ENCODE results near the gene E2F4. TPM values are rescaled to one million over a fixed set of nuclear protein-coding genes. Genes with fewer than 3 reads are reported as not detected.

E2F4 gene
- total and polyA plus RNA-seq, 2 donors, result 46.9 to 47.7 TPM

GRCh38 chr16:67233596-67233995 is 41.6 kb downstream of the E2F4 start:
- 90% methylated on average over 7 of the region's 7 CpGs for WGBS
- H3K9me3 ChIP-seq (ENCODE audit: control insufficient read depth in 2 of 2, insufficient read depth in 1 of 2, low read length in 1 of 2), result peaks cover 0 to 1% of the 10 kb centered on the region in 2 donors
- no peak overlapping the region for H3K27ac ChIP-seq (ENCODE audit: low read depth in 1 of 2, low read length in 1 of 2)
- no peak for DNase-seq (ENCODE audit: low read depth in 6 of 9, low spot score in 9 of 9)
- peaks cover 48 to 74% of the 10 kb centered on the region in 2 donors for H3K36me3 ChIP-seq (ENCODE audit: control insufficient read depth in 2 of 2, insufficient read depth in 2 of 2, low read length in 1 of 2)
- H3K4me3 ChIP-seq (ENCODE audit: low read length in 2 of 2), result no peak overlapping the region
- no peaks in the 10 kb centered on the region for H3K27me3 ChIP-seq (ENCODE audit: control insufficient read depth in 2 of 2, insufficient read depth in 1 of 2, low read length in 1 of 2)
- no peaks in the 10 kb centered on the region for H3K4me1 ChIP-seq (ENCODE audit: control insufficient read depth in 2 of 2, insufficient read depth in 2 of 2, low read length in 2 of 2)

GRCh38 chr16:67234180-67234597 is 42.2 kb downstream of the E2F4 start:
- Histone ChIP-seq H3K4me3 (ENCODE audit: low read length in 2 of 2) (no peak overlapping the region), H3K27ac (ENCODE audit: low read depth in 1 of 2, low read length in 1 of 2) (no peak overlapping the region), H3K36me3 (ENCODE audit: control insufficient read depth in 2 of 2, insufficient read depth in 2 of 2, low read length in 1 of 2) (peaks cover 45 to 68% of the 10 kb centered on the region in 2 donors), H3K9me3 (ENCODE audit: control insufficient read depth in 2 of 2, insufficient read depth in 1 of 2, low read length in 1 of 2) (peaks cover 0 to 1% of the 10 kb centered on the region in 2 donors), H3K4me1 (ENCODE audit: control insufficient read depth in 2 of 2, insufficient read depth in 2 of 2, low read length in 2 of 2) (no peaks in the 10 kb centered on the region), H3K27me3 (ENCODE audit: control insufficient read depth in 2 of 2, insufficient read depth in 1 of 2, low read length in 1 of 2) (no peaks in the 10 kb centered on the region)
- 96% methylated on average over 10 of the region's 10 CpGs for WGBS
- DNase-seq (ENCODE audit: low read depth in 6 of 9, low spot score in 9 of 9), result no peak

- Histone ChIP-seq H3K4me3 (ENCODE audit: low read length in 2 of 2) (no peak overlapping the region), H3K27me3 (ENCODE audit: control insufficient read depth in 2 of 2, insufficient read depth in 1 of 2, low read length in 1 of 2) (no peaks in the 10 kb centered on the region), H3K4me1 (ENCODE audit: control insufficient read depth in 2 of 2, insufficient read depth in 2 of 2, low read length in 2 of 2) (no peaks in the 10 kb centered on the region), H3K36me3 (ENCODE audit: control insufficient read depth in 2 of 2, insufficient read depth in 2 of 2, low read length in 1 of 2) (peaks cover 27 to 50% of the 10 kb centered on the region in 2 donors), H3K27ac (ENCODE audit: low read depth in 1 of 2, low read length in 1 of 2) (no peak overlapping the region), H3K9me3 (ENCODE audit: control insufficient read depth in 2 of 2, insufficient read depth in 1 of 2, low read length in 1 of 2) (peaks cover 0 to 1% of the 10 kb centered on the region in 2 donors)
- no peak for DNase-seq (ENCODE audit: low read depth in 6 of 9, low spot score in 9 of 9)
- WGBS, result 96% methylated on average over 17 of the region's 17 CpGs
Measured at GRCh38 chr16:67235816-67236562, 44.0 kb downstream of the E2F4 start.

GRCh38 chr16:67236563-67237395 is 44.8 kb downstream of the E2F4 start:
- no peaks in the 10 kb centered on the region for H3K27me3 ChIP-seq (ENCODE audit: control insufficient read depth in 2 of 2, insufficient read depth in 1 of 2, low read length in 1 of 2)
- H3K4me3 ChIP-seq (ENCODE audit: low read length in 2 of 2), result no peak overlapping the region
- H3K27ac ChIP-seq (ENCODE audit: low read depth in 1 of 2, low read length in 1 of 2), result no peak overlapping the region
- no peak for DNase-seq (ENCODE audit: low read depth in 6 of 9, low spot score in 9 of 9)
- whole genome bisulfite sequencing, result 96% methylated on average over 50 of the region's 50 CpGs
- H3K36me3 ChIP-seq (ENCODE audit: control insufficient read depth in 2 of 2, insufficient read depth in 2 of 2, low read length in 1 of 2), result peaks cover 19 to 42% of the 10 kb centered on the region in 2 donors
- H3K4me1 ChIP-seq (ENCODE audit: control insufficient read depth in 2 of 2, insufficient read depth in 2 of 2, low read length in 2 of 2), result no peaks in the 10 kb centered on the region
- peaks cover 0 to 1% of the 10 kb centered on the region in 2 donors for H3K9me3 ChIP-seq (ENCODE audit: control insufficient read depth in 2 of 2, insufficient read depth in 1 of 2, low read length in 1 of 2)

GRCh38 chr16:67237396-67238277 is 45.7 kb downstream of the E2F4 start:
- no peak for DNase-seq (ENCODE audit: low read depth in 6 of 9, low spot score in 9 of 9)
- Histone ChIP-seq H3K4me1 (ENCODE audit: control insufficient read depth in 2 of 2, insufficient read depth in 2 of 2, low read length in 2 of 2) (no peaks in the 10 kb centered on the region), H3K36me3 (ENCODE audit: control insufficient read depth in 2 of 2, insufficient read depth in 2 of 2, low read length in 1 of 2) (peaks cover 17 to 38% of the 10 kb centered on the region in 2 donors), H3K9me3 (ENCODE audit: control insufficient read depth in 2 of 2, insufficient read depth in 1 of 2, low read length in 1 of 2) (peaks cover 0 to 1% of the 10 kb centered on the region in 2 donors), H3K4me3 (ENCODE audit: low read length in 2 of 2) (no peak overlapping the region), H3K27ac (ENCODE audit: low read depth in 1 of 2, low read length in 1 of 2) (no peak overlapping the region), H3K27me3 (ENCODE audit: control insufficient read depth in 2 of 2, insufficient read depth in 1 of 2, low read length in 1 of 2) (no peaks in the 10 kb centered on the region)
- WGBS, result 98% methylated on average over 16 of the region's 16 CpGs

- H3K27me3 ChIP-seq (ENCODE audit: control insufficient read depth in 2 of 2, insufficient read depth in 1 of 2, low read length in 1 of 2), result no peaks in the 10 kb centered on the region
- no peak for DNase-seq (ENCODE audit: low read depth in 6 of 9, low spot score in 9 of 9)
- H3K4me1 ChIP-seq (ENCODE audit: control insufficient read depth in 2 of 2, insufficient read depth in 2 of 2, low read length in 2 of 2), result no peaks in the 10 kb centered on the region
- WGBS, result 96% methylated on average over 3 of the region's 3 CpGs
- peaks cover 0 to 1% of the 10 kb centered on the region in 2 donors for H3K9me3 ChIP-seq (ENCODE audit: control insufficient read depth in 2 of 2, insufficient read depth in 1 of 2, low read length in 1 of 2)
- H3K36me3 ChIP-seq (ENCODE audit: control insufficient read depth in 2 of 2, insufficient read depth in 2 of 2, low read length in 1 of 2), result peaks cover 17 to 38% of the 10 kb centered on the region in 2 donors
- H3K4me3 ChIP-seq (ENCODE audit: low read length in 2 of 2), result no peak overlapping the region
- H3K27ac ChIP-seq (ENCODE audit: low read depth in 1 of 2, low read length in 1 of 2), result no peak overlapping the region
Measured at GRCh38 chr16:67238278-67238575, 46.3 kb downstream of the E2F4 start.

GRCh38 chr16:67238806-67239470 is 47.0 kb downstream of the E2F4 start:
- Histone ChIP-seq H3K4me3 (ENCODE audit: low read length in 2 of 2) (no peak overlapping the region), H3K36me3 (ENCODE audit: control insufficient read depth in 2 of 2, insufficient read depth in 2 of 2, low read length in 1 of 2) (peaks cover 17 to 34% of the 10 kb centered on the region in 2 donors), H3K4me1 (ENCODE audit: control insufficient read depth in 2 of 2, insufficient read depth in 2 of 2, low read length in 2 of 2) (peaks cover 0 to 4% of the 10 kb centered on the region in 2 donors), H3K9me3 (ENCODE audit: control insufficient read depth in 2 of 2, insufficient read depth in 1 of 2, low read length in 1 of 2) (peaks cover 0 to 1% of the 10 kb centered on the region in 2 donors), H3K27me3 (ENCODE audit: control insufficient read depth in 2 of 2, insufficient read depth in 1 of 2, low read length in 1 of 2) (no peaks in the 10 kb centered on the region), H3K27ac (ENCODE audit: low read depth in 1 of 2, low read length in 1 of 2) (no peak overlapping the region)
- 97% methylated on average over 9 of the region's 9 CpGs for WGBS
- DNase-seq (ENCODE audit: low read depth in 6 of 9, low spot score in 9 of 9), result no peak

GRCh38 chr16:67240506-67240905 is 48.6 kb downstream of the E2F4 start:
- peaks cover 0 to 1% of the 10 kb centered on the region in 2 donors for H3K9me3 ChIP-seq (ENCODE audit: control insufficient read depth in 2 of 2, insufficient read depth in 1 of 2, low read length in 1 of 2)
- 93% methylated on average over 4 of the region's 4 CpGs for WGBS
- H3K4me1 ChIP-seq (ENCODE audit: control insufficient read depth in 2 of 2, insufficient read depth in 2 of 2, low read length in 2 of 2), result peaks cover 4 to 20% of the 10 kb centered on the region in 2 donors
- H3K4me3 ChIP-seq (ENCODE audit: low read length in 2 of 2), result no peak overlapping the region
- no peak overlapping the region for H3K27ac ChIP-seq (ENCODE audit: low read depth in 1 of 2, low read length in 1 of 2)
- H3K36me3 ChIP-seq (ENCODE audit: control insufficient read depth in 2 of 2, insufficient read depth in 2 of 2, low read length in 1 of 2), result peaks cover 17 to 27% of the 10 kb centered on the region in 2 donors
- peaks cover 0 to 4% of the 10 kb centered on the region in 2 donors for H3K27me3 ChIP-seq (ENCODE audit: control insufficient read depth in 2 of 2, insufficient read depth in 1 of 2, low read length in 1 of 2)
- no peak for DNase-seq (ENCODE audit: low read depth in 6 of 9, low spot score in 9 of 9)

Measured in thymus (tissue), 11 donors.